Measurements from ENCODE around the gene PEX6. TPM values are rescaled to one million over a fixed set of nuclear protein-coding genes. Genes with fewer than 3 reads are reported as not detected.

Gene PEX6
- total and polyA plus RNA-seq, 2 donors (not counting 3 experiments of a cell fraction or from before 2014, with no cell fraction given): 9.9 to 11.2 TPM

GRCh38 chr6:42935322-42935721 is 43.7 kb downstream of the PEX6 start:
- no peak overlapping the region for H3K9ac ChIP-seq (replicated peaks; ENCODE audit: extremely low read depth, insufficient read depth, low read length)
- no peak overlapping the region for H3K27ac ChIP-seq (ENCODE audit: insufficient read depth, low read depth, low read length)
- peaks cover 18% of the 10 kb centered on the region for H3K4me1 ChIP-seq (ENCODE audit: control insufficient read depth, extremely low read depth, insufficient read depth, low read length)
- no TSS peak for BruUV-seq (replicated peaks)
- H3K4me2 ChIP-seq (ENCODE audit: insufficient read depth, low read length): no peak overlapping the region
- dilution Hi-C loops (cut with MboI; ENCODE audit: extremely low pct_ligation_motif_present, low sequenced_read_pairs): no loop called here
- CTCF ChIA-PET: no interaction called here
- no peaks in the 10 kb centered on the region for H3K9me1 ChIP-seq (replicated peaks; ENCODE audit: control insufficient read depth, extremely low read depth, insufficient read depth, low read length)
- no peak overlapping the region for H3K4me3 ChIP-seq (replicated peaks in 1 of 3; ENCODE audit: insufficient read depth in 1 of 3, low read depth in 1 of 3, low read length in 3 of 3)
- H4K20me1 ChIP-seq (replicated peaks; ENCODE audit: control insufficient read depth, extremely low read depth, insufficient read depth, low read length): no peaks in the 10 kb centered on the region
- FAIRE-seq (no peak), DNase-seq (ENCODE audit: low read depth, low spot score) (no peak)
- H3K9me3 ChIP-seq (replicated peaks; ENCODE audit: control insufficient read depth, insufficient read depth, low read length): no peaks in the 10 kb centered on the region
- TF ChIP-seq GATA2 (IDR thresholded peaks at IDR 0.05; ENCODE audit: insufficient read depth, insufficient read length, low read depth, low read length): no peak
- no peak for TF ChIP-seq MAX (IDR thresholded peaks at IDR 0.05; ENCODE audit: insufficient read depth, insufficient read length)
- no peak for TF ChIP-seq POLR2A (IDR thresholded peaks at IDR 0.05; ENCODE audit: low read depth, low read length)
- TF ChIP-seq CTCF (IDR thresholded peaks at IDR 0.05; ENCODE audit: extremely low read depth in 1 of 2, insufficient read depth in 1 of 2, low read depth in 1 of 2, low read length in 2 of 2): no peak
- TF ChIP-seq JUN (IDR thresholded peaks at IDR 0.05; ENCODE audit: borderline replicate concordance, insufficient read depth, insufficient read length, low read depth): no peak
- no peak for TF ChIP-seq POLR2AphosphoS5 (IDR thresholded peaks at IDR 0.05; ENCODE audit: insufficient read depth, low read depth, low read length)
- TF ChIP-seq EZH2 (IDR thresholded peaks at IDR 0.05; ENCODE audit: borderline replicate concordance, low read depth, low read length, severe bottlenecking): no peak
- TF ChIP-seq FOS (IDR thresholded peaks at IDR 0.05; ENCODE audit: borderline replicate concordance, insufficient read depth, low read length): no peak
- no peak for TF ChIP-seq MYC (IDR thresholded peaks at IDR 0.05; ENCODE audit: low read depth, low read length)
- no peak overlapping the region for H2AFZ ChIP-seq (ENCODE audit: low read depth, low read length)
- peaks cover 32% of the 10 kb centered on the region for H3K79me2 ChIP-seq (ENCODE audit: control insufficient read depth, insufficient read depth, low read length)
- peaks cover 5 to 32% of the 10 kb centered on the region in 2 experiments for H3K36me3 ChIP-seq (ENCODE audit: control insufficient read depth in 2 of 2, extremely low read depth in 1 of 2, insufficient read depth in 2 of 2, low read length in 2 of 2)
- no peaks in the 10 kb centered on the region for H3K27me3 ChIP-seq (ENCODE audit: control insufficient read depth in 2 of 2, insufficient read depth in 2 of 2, low read length in 2 of 2)
- intact Hi-C loops (cut with micrococcal nuclease): no loop called here
- POLR2A ChIA-PET: no interaction called here

All from endothelial cell of umbilical vein (primary cell).